Kidney glomerular epithelial cell (primary cell): Measurements from ENCODE around the gene COQ10B.
"Not testable (repeated sequence)": the region's sequence is repeated elsewhere in the genome, so short reads cannot be mapped to it uniquely, and the experiment has no call there.

Experiments
- DNase-seq: peaks from one replicate; lab custom pipeline; 2025; lab: John Stamatoyannopoulos, UW

The COQ10B gene

DNA sequence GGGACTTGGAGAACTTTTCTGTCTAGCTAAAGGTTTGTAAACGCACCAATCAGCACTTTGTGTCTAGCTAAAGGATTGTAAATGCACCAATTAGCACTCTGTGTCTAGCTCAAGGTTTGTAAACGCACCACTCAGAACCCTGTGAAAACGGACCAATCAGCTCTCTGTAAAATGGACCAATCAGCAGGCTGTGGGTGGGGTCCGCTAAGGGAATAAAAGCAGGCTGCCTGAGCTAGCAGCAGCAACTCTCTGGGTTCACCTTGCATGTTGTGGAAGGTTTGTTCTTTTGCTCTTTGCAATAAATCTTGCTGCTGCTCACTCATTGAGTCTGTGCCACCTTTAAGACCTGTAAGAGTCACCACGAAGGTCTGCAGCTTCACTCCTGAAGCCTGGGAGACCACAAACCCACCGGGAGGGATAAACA is 2.4 kb upstream of the COQ10B start:
- not testable (repeated sequence) for DNase-seq

- DNase-seq, result no peak
Measured at GRCh38 chr2:197452754-197453122, 614 bp upstream of the COQ10B start.

- DNase-seq, result peak; percentile 67
Measured at GRCh38 chr2:197453914-197454398, 604 bp downstream of the COQ10B start.

DNA sequence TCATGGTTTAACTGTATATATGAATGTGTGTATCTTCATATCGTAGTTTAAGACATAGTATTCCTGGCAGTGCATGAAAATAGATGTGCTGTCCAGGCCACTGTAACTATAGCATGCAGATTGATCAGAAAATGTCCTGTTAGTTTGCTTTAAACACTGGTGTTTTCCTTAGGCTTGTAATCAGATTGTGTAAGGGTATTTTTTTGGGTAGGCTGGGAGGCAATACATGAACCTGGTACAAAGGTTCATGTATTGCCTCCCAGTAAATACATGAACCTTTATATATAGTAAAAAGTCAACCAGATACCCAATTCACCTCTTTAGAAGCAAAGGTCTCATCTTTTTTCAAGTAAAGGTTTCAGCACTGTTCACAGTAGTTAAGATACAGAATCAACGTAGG is 1.6 kb downstream of the COQ10B start:
- no peak for DNase-seq

DNA sequence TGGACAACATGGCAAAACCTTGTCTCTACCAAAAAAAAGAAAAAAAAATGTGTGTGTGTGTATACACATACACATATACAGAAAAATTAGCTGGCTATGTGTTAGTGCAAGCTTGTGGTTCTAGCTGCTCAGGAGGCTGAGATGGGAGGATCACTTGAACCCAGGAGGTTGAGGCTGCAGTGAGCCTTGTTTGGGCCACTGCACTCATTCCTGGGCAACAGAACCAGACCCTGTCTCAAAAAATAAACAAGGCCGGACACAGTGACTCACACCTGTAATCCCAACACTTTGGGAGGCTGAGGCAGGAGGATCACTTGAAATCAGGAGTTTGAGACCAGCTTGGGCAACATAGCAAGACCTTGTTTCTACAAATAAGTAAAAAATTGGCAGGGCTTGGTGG is 2.1 kb downstream of the COQ10B start:
- DNase-seq, result no peak

- no peak for DNase-seq
Measured at GRCh38 chr2:197460649-197461048, 7.3 kb downstream of the COQ10B start.

DNA sequence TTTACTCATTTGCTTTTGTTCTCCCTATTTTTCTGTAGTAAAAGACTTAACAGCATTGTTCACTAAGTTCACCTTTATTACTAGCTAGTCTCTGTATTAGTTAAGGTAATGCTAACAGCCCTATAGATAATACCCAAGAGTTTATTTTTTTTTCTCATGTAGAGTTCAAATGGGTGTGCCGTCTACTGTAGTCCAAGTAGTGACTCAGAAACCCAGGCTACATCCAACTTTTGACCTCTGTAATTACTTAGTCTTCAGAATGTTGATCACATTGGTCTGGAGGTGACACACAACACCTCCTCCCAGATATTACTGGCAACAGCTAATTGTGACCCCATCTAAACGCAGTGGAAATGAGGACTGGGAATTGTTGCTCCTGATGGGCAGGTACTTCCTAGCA is 7.7 kb downstream of the COQ10B start:
- no peak for DNase-seq

- no peak for DNase-seq
Measured at GRCh38 chr2:197464175-197464574, 10.8 kb downstream of the COQ10B start.

- DNase-seq, result no peak
Measured at GRCh38 chr2:197472166-197472565, 18.8 kb downstream of the COQ10B start.

DNA sequence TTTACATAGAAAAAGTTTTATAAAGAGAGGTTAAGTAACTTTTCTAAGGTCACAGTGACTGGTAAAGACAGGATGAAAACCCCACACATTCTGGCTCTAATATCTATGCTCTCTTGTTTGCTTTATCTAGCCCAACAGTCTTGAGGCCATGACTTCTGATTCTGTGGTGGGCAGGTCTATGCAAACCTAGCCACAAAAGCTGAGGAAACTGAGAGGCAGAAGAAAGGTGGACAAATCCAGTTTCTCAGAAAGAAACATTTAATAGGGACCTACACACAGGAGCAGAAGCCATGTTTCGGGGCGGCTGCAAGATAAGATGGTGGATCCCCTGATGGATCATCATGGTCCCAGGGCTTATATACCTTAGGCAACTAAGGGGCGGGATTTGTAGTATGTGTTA is 24.4 kb downstream of the COQ10B start:
- DNase-seq, result no peak

DNA sequence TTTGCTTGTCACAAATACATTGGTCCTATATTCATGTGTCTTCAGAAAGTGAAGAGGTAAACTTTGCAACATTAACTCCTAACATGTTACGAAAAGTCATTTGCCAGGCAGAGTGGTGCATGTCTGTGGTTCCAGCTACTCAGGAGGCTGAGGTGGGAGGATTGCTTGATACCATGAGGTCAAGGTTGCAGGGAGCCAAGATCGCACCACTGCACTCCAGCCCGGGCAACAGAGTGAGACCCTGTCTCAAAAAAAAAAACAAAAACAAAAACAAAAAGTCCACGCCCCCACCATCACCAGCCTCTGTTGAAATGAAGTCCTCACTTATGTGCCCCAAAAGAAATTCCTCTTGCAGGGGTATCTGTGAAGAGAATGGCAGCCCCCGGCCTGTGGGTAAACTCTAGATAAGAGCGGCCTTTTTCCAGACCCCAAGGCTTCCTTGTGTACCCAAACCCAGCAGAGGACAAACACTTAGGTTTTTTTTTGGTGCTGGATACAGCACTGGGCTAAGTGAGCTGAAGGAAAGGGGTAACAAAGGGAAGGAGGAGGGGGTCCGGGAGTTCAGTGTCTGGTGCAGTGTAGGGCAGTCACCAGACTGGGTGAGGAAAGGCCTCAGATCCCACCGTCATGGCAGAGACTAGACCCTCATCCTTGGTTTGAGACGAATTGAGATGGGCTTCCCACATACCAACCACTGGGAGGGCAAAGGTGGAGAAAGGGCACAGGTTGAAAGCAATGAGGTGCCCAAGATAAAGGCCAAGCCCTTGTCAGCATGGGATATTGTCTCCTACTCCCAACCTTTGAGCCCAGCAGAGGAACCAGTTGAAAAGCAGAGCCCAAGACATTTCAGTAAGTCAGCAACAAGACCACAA is 27.0 kb downstream of the COQ10B start:
- no peak for DNase-seq

GRCh38 chr2:197484248-197484647 is 30.9 kb downstream of the COQ10B start:
- not testable (repeated sequence) for DNase-seq

GRCh38 chr2:197486175-197486574 is 32.8 kb downstream of the COQ10B start:
- DNase-seq, result no peak

GRCh38 chr2:197487385-197487784 is 34.0 kb downstream of the COQ10B start:
- DNase-seq, result no peak

DNA sequence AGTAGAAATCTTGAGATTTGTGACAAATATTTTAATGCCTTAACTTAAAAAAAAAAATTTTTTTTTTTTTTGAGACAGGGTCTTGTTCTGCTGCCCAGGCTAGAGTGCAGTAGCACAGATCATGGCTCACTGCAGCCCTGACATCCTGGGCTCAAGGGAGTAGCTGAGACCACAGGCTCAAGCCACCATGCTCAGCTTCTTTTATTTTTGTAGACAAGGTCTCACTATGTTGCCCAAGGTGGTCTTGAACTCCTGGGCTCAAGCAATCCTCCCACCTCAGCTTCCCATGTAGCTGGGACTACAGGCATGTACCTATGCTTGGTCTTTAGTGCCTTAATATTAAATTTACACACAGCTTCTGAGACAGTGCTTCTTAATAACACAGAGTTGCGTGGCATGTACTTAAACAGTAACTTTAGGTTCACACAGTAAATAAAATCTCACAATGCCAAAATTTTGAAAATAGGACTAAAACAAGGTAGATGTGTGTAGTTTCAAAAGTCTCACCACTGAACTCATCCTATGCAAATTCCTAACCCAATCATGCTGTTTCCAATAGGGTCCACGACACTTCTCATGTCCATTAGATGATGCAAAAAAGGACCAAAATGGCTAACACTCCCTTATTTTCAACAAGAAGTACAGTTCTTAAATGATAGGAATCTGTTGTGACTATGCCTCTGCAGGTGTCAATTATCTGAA is 42.2 kb downstream of the COQ10B start:
- DNase-seq, result no peak

DNA sequence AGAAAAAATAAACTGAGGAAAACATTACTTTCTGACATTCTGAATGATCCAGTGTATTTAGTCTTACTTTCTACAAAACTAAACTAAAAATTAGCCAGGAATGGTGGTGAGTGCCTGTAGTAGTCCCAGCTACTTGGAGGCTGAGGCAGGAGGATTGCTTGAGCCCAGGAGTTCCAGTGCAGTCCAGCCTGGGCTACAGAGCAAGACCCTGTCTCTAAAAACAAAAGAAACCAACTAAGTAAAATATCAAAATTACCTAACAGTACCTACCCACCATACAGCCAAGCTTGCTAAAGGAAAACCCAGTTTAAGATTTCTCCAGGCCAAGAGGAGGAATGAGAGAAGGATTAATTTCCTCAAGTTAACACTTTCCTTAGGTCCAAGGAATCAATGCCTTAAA is 43.3 kb downstream of the COQ10B start:
- DNase-seq, result no peak

DNA sequence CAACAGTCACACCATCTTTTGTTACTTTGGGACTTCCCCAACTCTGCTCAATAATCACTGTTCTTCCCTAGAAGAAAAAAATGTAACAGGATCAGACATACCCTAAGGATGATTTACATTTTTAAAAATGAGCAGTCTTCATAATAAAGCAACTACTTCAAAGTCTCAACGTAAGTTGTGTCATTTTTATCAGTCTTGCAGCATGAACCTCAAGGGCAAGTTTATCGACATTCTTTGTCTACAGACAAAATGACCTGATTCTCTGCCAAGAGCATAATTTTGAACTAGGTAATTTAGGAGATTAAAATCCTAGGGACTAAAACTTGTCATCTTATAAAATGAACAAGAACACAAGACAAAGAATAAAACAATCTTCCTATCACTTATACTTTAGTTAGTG is 44.0 kb downstream of the COQ10B start:
- no peak for DNase-seq

- DNase-seq, result no peak
Measured at GRCh38 chr2:197498235-197498936, 45.0 kb downstream of the COQ10B start.

DNA sequence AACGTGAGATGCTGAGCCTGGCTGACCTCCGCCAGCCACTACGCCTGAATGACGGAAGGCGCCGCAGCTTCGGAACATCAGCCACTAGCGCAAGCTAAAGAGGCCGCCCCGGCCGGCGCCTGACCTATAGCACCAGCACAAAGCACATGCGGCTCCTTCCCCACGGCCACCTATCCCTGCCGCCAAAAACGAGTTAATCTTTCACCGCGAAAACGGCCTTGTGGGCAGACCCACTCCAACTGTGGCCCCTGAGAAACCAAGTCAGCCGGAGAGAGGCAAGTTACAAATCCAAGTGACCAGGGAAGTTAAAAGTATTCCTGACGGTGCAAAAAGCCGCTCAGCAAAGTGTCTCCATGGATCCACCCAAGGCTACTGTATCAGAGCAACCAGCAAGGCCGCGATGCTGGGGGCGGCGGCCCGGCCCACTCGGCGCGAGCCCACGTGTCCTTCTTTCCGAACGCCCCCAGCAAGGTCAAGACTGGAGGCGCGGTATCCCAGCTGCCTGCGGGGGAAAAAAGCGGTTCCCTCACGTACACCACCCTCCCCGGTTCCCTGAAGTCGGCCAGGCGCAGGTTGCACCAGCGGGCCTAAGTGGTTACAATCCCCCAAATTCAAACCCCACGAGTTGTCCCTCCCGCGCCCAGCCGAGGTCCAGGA is 45.7 kb downstream of the COQ10B start:
- DNase-seq, result peak; percentile 38

DNA sequence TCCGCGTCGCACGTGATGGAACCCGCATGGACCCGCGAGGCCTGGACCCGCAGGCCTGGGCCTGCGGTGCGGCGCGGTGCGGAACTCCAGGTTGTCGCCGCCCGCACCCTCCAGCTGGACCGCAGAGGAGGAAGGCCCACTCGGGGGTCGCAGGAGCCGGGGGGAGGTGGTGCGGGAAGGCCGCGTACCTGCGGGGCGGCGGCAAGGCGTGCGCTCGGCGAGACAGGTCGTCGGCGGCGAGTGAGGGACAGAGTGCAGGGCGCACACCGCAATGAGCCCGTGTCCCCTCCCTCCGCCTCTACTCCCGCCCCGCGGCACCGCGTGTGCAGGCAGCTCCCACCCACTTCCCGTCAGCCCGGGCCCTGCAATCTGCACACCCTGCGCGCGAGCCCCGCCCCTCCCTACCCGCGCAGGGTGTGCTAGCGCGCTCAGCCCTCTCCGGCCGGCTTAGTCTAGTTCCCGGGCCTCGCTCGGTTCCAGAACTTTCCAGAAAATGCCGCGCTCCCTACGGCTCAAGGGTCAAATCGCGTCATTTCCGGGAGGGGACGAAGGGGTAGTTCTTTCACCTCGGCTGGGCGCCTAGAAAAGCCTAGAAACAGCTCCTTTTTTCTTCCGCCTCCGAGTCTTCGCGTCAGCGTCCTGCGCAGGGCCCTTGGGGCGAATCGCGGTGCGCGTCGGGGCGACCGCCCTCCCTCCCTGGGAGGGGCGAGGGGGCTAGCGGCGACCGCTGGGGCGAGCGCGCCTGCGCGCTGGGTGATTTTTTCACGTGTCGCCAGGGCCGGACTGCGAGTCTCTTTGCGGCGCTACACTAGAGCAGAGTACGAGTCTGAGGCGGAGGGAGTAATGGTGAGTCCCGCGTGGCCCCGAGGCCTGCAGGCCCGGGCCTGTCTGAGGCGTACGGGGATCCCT is 46.5 kb downstream of the COQ10B start, which contains the start of the genes HSPD1 and HSPE1:
Gene HSPD1 (minus strand): TSS at position 247 of the 909 bp plus-strand sequence. CDS start 992 bp downstream, outside the sequence.
Gene HSPE1 (plus strand): TSS at position 786 of the 909 bp plus-strand sequence. CDS start 58 bp downstream, at position 844.
- DNase-seq, result peak; percentile 99
